ENCODE measurements around the gene CXCL3. TPM values are rescaled to one million over a fixed set of nuclear protein-coding genes. Genes with fewer than 3 reads are reported as not detected.
"Not testable (repeated sequence)": the region's sequence is repeated elsewhere in the genome, so short reads cannot be mapped to it uniquely, and the experiment has no call there.

CXCL3 gene
- 0.43 TPM for total RNA-seq
- long read RNA-seq = 0 reads

GRCh38 chr4:74038425-74039314 lies at the start of gene CXCL3:
CXCL3 (minus strand) TSS chr4:74038689; CDS start chr4:74038611, 78 bp downstream.
- intact Hi-C loops (cut with DNase I) = loop anchor here (10.0 kb wide), 1 partner anchor 314 kb away; no protein-coding TSS in a partner anchor

GRCh38 chr4:74087481-74087880 lies 49.0 kb upstream of the CXCL3 start:
- intact Hi-C loops (cut with DNase I) = no loop called here

More at GRCh38 chr4:74038425-74039314, at the start of gene CXCL3:
- peak; percentile 86 for DNase-seq (ENCODE audit: low spot score)

DNA sequence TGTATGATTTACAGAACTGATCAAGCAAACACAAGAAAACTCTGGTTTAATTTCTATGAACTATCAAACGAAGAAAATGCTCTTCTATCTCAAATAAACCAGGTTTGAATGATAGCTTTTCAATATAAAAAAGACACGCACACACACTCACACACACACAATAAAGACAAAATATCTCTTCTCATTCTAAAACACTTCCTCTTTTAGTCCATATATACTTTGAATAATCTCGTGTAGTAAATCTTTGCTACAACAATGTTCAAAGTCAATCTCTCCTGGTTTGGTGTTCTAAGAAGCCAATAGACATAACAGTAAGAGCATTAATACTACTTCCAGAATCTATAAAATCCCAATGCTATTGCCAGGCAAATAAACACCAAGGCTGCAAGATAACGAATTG lies 47.2 kb upstream of the CXCL3 start:
- DNase-seq (ENCODE audit: low spot score) = no peak
- intact Hi-C loops (cut with DNase I) = no loop called here

More at GRCh38 chr4:74087481-74087880, 49.0 kb upstream of the CXCL3 start:
- DNase-seq (ENCODE audit: low spot score) = no peak

DNA sequence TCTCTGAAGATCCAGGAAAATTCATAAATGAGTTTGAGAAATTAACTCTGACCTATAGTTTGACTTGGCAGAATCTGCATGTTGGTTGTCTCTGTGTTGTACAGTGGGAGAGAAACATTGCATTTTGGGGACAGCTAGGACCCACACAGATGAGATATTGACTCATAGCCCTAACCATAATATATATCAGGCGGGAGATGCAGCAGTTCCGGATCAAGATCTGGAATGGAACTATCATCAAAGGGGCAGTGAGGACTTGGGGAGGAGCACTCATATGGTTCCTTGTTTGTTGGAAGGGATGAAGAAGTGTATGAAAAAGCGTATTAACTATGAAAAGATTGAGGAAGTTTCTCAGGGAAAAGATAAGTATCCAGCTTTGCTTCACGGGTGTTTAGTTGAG lies 46.5 kb upstream of the CXCL3 start:
- intact Hi-C loops (cut with DNase I) = no loop called here
- no peak for DNase-seq (ENCODE audit: low spot score)

DNA sequence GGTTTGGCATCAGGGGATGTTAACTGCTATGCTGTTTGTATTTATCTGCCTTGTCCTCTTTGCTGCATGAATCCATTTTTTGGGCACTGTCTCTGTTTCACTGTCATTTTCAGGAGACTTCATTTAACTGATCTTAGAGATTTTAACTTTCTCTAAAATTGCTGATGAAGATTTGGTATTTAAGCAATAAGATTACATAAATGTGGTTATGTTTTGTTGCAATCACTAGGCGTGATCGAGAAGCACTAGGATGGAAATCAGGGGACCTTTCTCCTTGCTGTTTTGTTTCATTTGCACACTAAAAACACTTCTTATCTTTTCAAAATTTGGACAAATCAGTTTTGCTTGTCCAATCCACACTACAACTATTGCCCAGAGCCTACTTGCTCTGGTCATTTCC lies 45.1 kb upstream of the CXCL3 start:
- intact Hi-C loops (cut with DNase I) = no loop called here
- DNase-seq (ENCODE audit: low spot score) = no peak

DNA sequence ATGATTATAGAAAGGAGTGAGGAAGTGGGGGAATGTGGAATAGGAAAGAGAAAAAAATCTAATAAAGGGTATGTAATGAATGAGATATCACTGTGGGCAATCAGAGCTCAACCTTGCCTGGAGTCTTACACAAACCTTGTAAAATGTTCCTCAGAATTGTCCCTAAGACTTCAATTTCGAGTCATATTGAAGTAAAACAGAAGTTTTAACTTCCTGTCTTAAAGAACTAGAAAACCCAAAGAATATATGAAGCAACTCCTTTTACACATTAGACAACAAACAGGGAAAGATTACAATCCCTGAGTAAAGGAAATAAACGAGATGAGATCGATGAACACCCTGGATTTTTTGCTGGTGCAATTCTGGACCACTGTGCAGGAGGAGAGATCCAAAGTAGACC lies 42.5 kb upstream of the CXCL3 start:
- no peak for DNase-seq (ENCODE audit: low spot score)
- intact Hi-C loops (cut with DNase I) = no loop called here

DNA sequence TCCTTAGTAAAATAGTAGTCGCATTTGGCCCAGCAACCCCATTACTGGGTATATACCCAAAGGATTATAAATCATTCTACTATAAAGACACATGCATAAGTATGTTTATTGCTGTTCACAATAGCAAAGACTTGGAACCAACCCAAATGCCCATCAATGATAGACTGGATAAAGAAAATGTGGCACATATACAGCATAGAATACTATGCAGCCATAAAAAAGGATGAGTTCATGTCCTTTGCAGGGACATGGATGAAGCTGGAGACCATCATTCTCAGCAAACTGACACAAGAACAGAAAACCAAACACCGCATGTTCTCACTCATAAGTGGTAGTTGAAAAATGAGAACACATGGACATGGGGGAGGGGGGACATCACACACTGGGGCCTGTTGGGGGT lies 41.9 kb upstream of the CXCL3 start:
- intact Hi-C loops (cut with DNase I); DNase-seq (ENCODE audit: low spot score): not testable (repeated sequence)

- DNase-seq (ENCODE audit: low spot score); intact Hi-C loops (cut with DNase I): not testable (repeated sequence)
These were observed 40.5 kb upstream of the CXCL3 start for GRCh38 chr4:74079024-74079423.

DNA sequence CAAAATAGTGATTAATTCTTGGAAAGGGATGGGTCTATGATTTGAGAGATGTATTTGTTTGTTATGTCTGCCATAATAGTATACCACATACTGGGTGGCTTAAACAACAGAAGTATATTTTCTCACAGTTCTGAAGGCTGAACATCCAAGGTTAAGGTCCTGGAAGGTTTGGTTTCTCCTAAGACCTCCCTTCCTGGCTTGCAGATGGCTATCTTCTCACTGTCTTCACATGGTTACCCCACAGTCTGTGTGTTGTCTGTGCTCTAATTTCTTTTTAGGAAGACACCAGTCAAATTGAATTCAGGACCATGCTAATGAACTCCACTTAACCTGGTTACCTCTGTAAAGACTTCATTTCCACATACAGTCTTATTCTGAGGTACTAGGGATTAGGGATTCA lies 34.9 kb upstream of the CXCL3 start:
- DNase-seq (ENCODE audit: low spot score) = no peak
- intact Hi-C loops (cut with DNase I) = no loop called here

GRCh38 chr4:74072739-74073138 lies 34.2 kb upstream of the CXCL3 start:
- no peak for DNase-seq (ENCODE audit: low spot score)
- intact Hi-C loops (cut with DNase I) = no loop called here

- DNase-seq (ENCODE audit: low spot score) = no peak
- intact Hi-C loops (cut with DNase I) = no loop called here
These were observed 29.1 kb upstream of the CXCL3 start for GRCh38 chr4:74067586-74067985.

DNA sequence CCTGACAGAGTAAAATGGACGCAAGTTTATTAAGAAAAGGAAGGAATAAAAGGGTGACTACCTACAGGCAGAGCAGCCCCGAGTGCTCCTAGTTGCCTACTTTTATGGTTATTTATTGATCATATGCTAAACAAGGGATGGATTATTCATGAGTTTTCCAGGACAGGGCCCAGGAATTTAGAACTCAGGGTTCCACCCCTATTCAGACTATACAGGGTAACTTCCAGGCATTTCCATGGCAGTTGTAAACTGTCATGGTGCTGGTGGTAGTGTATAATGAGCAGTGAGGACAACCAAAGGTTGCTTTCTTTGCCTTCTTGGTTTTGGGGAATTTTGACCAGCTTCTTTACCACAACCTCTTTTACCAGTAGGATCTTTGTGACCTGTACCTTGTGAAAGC lies 27.7 kb upstream of the CXCL3 start:
- DNase-seq (ENCODE audit: low spot score) = no peak
- intact Hi-C loops (cut with DNase I) = no loop called here

- intact Hi-C loops (cut with DNase I) = no loop called here
- no peak for DNase-seq (ENCODE audit: low spot score)
These were observed 26.7 kb upstream of the CXCL3 start for GRCh38 chr4:74065115-74065642.

- intact Hi-C loops (cut with DNase I) = no loop called here
- DNase-seq (ENCODE audit: low spot score) = no peak
These were observed 25.4 kb upstream of the CXCL3 start for GRCh38 chr4:74063859-74064258.

- intact Hi-C loops (cut with DNase I) = no loop called here
- DNase-seq (ENCODE audit: low spot score) = no peak
These were observed 24.5 kb upstream of the CXCL3 start for GRCh38 chr4:74062953-74063352.

GRCh38 chr4:74061430-74061829 lies 22.9 kb upstream of the CXCL3 start:
- no peak for DNase-seq (ENCODE audit: low spot score)
- intact Hi-C loops (cut with DNase I) = no loop called here

GRCh38 chr4:74059161-74059829 lies 20.8 kb upstream of the CXCL3 start:
- intact Hi-C loops (cut with DNase I) = no loop called here
- DNase-seq (ENCODE audit: low spot score) = no peak

DNA sequence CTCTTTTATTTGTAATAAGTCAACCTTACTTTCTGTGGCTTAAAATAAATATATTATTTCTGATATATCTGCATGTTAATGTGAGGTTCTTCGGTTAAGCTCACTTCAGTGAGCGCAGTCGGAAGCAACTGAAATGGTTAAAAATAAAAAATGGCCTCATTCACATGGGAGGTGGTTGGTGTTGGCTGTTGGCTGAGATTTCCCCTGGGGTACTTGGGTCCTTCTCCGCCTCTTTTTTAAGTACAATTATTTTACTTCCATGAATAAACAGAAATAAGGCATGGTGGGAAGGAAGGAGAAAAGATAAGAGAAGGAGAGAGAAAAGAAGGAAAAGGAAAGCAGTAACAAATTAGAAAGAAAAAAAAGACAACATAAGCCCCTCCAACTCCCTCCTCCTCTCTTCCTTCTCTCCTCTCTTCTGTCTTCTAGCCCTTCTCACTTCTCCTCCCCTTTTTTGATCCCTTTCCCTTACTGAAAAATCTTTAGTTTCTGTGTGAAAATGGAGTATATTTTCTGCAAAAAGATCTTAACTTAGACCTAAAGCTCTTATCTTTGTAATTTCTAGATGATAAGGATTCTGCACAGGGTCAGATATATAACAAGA lies 19.7 kb upstream of the CXCL3 start:
- intact Hi-C loops (cut with DNase I) = no loop called here
- no peak for DNase-seq (ENCODE audit: low spot score)

DNA sequence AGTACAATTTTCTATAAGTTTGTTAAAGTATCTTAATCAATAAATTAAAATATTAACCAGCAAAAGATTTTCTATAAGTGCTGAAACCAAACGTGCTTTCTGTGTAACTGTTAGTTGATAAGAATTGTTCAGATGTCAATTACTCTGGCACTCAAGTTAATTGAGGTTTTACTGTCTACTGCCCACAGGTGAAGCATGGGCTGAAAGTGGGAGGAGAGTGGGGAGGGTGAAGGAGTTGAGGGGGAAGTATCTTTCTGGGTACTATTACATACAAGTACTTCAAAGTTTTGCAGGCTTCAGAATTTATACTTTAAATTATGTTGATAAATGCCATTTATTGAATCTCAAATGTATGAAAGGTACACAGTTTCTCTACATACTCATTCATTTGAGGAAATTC lies 19.1 kb upstream of the CXCL3 start:
- intact Hi-C loops (cut with DNase I) = no loop called here
- DNase-seq (ENCODE audit: low spot score) = no peak

GRCh38 chr4:74056858-74057562 lies 18.5 kb upstream of the CXCL3 start:
- DNase-seq (ENCODE audit: low spot score) = no peak
- intact Hi-C loops (cut with DNase I) = no loop called here
